Measurements from ENCODE around the gene AKR1D1.

GRCh38 chr7:138036135-138036534, 40.1 kb upstream of the AKR1D1 start:
- TF ChIP-seq POLR2A (IDR thresholded peaks at IDR 0.05; ENCODE audit: low read depth), result no peak
- no peak for TF ChIP-seq CTCF (IDR thresholded peaks at IDR 0.05)
- no peak for TF ChIP-seq POLR2AphosphoS5 (IDR thresholded peaks at IDR 0.05)
- TF ChIP-seq EP300 (IDR thresholded peaks at IDR 0.05), result no peak

All from esophagus muscularis mucosa (tissue), 4 donors.